ENCODE data around the gene HMX1. TPM values are rescaled to one million over a fixed set of nuclear protein-coding genes. Genes with fewer than 3 reads are reported as not detected.

HMX1 gene
- total RNA-seq, 2 experiments from 2014 or later: not detected

- intact Hi-C loops (cut with micrococcal nuclease; ENCODE audit: unreplicated experiment): no loop called here
These were observed 18.4 kb downstream of the HMX1 start for GRCh38 chr4:8853249-8853648.

GRCh38 chr4:8852118-8852704 is 19.4 kb downstream of the HMX1 start:
- no peak overlapping the region for H3K4me3 ChIP-seq (ENCODE audit: low read depth, low read length, poor library complexity, severe bottlenecking)
- no peak overlapping the region for H3K4me2 ChIP-seq (ENCODE audit: low read length)
- no peaks in the 10 kb centered on the region for H3K36me3 ChIP-seq (ENCODE audit: insufficient read depth, low read length)
- no peaks in the 10 kb centered on the region for H3K4me1 ChIP-seq (ENCODE audit: insufficient read depth, low read length, poor library complexity, severe bottlenecking)
- DNase-seq (ENCODE audit: low spot score): no peak
- H3K9me3 ChIP-seq (ENCODE audit: low read length): no peaks in the 10 kb centered on the region
- no peaks in the 10 kb centered on the region for H3K9me2 ChIP-seq (ENCODE audit: insufficient read depth, low read length)
- H4K20me1 ChIP-seq (ENCODE audit: insufficient read depth, low read length): no peaks in the 10 kb centered on the region
- H3K79me2 ChIP-seq (ENCODE audit: insufficient read depth, low read depth, low read length): no peaks in the 10 kb centered on the region
- TF ChIP-seq CTCF (conservative IDR thresholded peaks at IDR 0.05; ENCODE audit: low read length) (no peak), EZH2phosphoT487 (IDR thresholded peaks at IDR 0.05; ENCODE audit: borderline replicate concordance, low read depth, low read length) (no peak)
- CTCF ChIA-PET (ENCODE audit: unreplicated experiment): no interaction called here
- no peak overlapping the region for H2AFZ ChIP-seq (ENCODE audit: low read length)
- no peak overlapping the region for H3K27ac ChIP-seq (ENCODE audit: low read depth, low read length, poor library complexity, severe bottlenecking)
- BruUV-seq (replicated peaks): no TSS peak
- intact Hi-C loops (cut with micrococcal nuclease; ENCODE audit: unreplicated experiment): no loop called here
- POLR2A ChIA-PET: no interaction called here

More at GRCh38 chr4:8853249-8853648, 18.4 kb downstream of the HMX1 start:
- TF ChIP-seq CTCF (conservative IDR thresholded peaks at IDR 0.05; ENCODE audit: low read length) (no peak), EZH2phosphoT487 (IDR thresholded peaks at IDR 0.05; ENCODE audit: borderline replicate concordance, low read depth, low read length) (no peak)
- no TSS peak for BruUV-seq (replicated peaks)
- H3K4me3 ChIP-seq (ENCODE audit: low read depth, low read length, poor library complexity, severe bottlenecking): no peak overlapping the region
- no peaks in the 10 kb centered on the region for H3K79me2 ChIP-seq (ENCODE audit: insufficient read depth, low read depth, low read length)
- no peak overlapping the region for H3K27ac ChIP-seq (ENCODE audit: low read depth, low read length, poor library complexity, severe bottlenecking)
- no peaks in the 10 kb centered on the region for H4K20me1 ChIP-seq (ENCODE audit: insufficient read depth, low read length)
- peak overlapping the region; percentile 9; the same call in 1 of the 2 replicates for H2AFZ ChIP-seq (ENCODE audit: low read length)
- POLR2A ChIA-PET: no interaction called here
- H3K9me2 ChIP-seq (ENCODE audit: insufficient read depth, low read length): no peaks in the 10 kb centered on the region
- DNase-seq (ENCODE audit: low spot score): peak; percentile 3
- H3K4me1 ChIP-seq (ENCODE audit: insufficient read depth, low read length, poor library complexity, severe bottlenecking): no peaks in the 10 kb centered on the region
- H3K4me2 ChIP-seq (ENCODE audit: low read length): no peak overlapping the region
- no peaks in the 10 kb centered on the region for H3K9me3 ChIP-seq (ENCODE audit: low read length)
- CTCF ChIA-PET (ENCODE audit: unreplicated experiment): no interaction called here
- H3K36me3 ChIP-seq (ENCODE audit: insufficient read depth, low read length): no peaks in the 10 kb centered on the region

GRCh38 chr4:8851321-8852117 is 20.1 kb downstream of the HMX1 start:
- Histone ChIP-seq H3K4me3 (ENCODE audit: low read depth, low read length, poor library complexity, severe bottlenecking) (no peak overlapping the region), H3K4me2 (ENCODE audit: low read length) (no peak overlapping the region), H3K36me3 (ENCODE audit: insufficient read depth, low read length) (no peaks in the 10 kb centered on the region), H4K20me1 (ENCODE audit: insufficient read depth, low read length) (no peaks in the 10 kb centered on the region), H2AFZ (ENCODE audit: low read length) (no peak overlapping the region), H3K4me1 (ENCODE audit: insufficient read depth, low read length, poor library complexity, severe bottlenecking) (no peaks in the 10 kb centered on the region), H3K27ac (ENCODE audit: low read depth, low read length, poor library complexity, severe bottlenecking) (no peak overlapping the region), H3K79me2 (ENCODE audit: insufficient read depth, low read depth, low read length) (no peaks in the 10 kb centered on the region), H3K9me3 (ENCODE audit: low read length) (no peaks in the 10 kb centered on the region), H3K9me2 (ENCODE audit: insufficient read depth, low read length) (no peaks in the 10 kb centered on the region)
- no peak for DNase-seq (ENCODE audit: low spot score)
- ChIA-PET POLR2A (no interaction called here), CTCF (ENCODE audit: unreplicated experiment) (no interaction called here)
- no TSS peak for BruUV-seq (replicated peaks)
- TF ChIP-seq CTCF (conservative IDR thresholded peaks at IDR 0.05; ENCODE audit: low read length) (no peak), EZH2phosphoT487 (IDR thresholded peaks at IDR 0.05; ENCODE audit: borderline replicate concordance, low read depth, low read length) (no peak)
- intact Hi-C loops (cut with micrococcal nuclease; ENCODE audit: unreplicated experiment): no loop called here
